ENCODE measurements around the gene VAV2.

The VAV2 gene

DNA sequence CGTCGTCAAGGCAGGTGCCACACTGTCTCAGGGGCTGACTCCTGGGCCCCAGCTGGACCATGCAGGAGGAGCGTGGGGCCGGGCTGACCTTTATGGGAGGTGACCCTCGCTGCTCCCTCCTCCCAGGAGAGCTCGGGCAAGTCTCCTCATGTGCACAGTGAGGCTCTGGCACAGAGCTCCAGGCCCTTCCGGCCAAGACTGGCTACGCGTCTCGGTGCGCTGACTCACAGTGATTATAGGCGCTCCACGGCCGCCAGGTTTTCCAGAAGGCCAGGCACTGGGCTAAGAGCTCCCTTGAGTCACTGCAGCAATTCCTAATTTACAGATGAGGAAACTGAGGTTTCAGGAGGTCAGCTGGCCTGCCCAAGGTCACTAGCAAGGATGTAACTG, 47.4 kb downstream of the VAV2 start:
- Histone ChIP-seq H2BK15ac (ENCODE audit: low read length) (no peak overlapping the region), H3K14ac (ENCODE audit: low read length) (peak overlapping the region; percentile 91), H3K79me1 (ENCODE audit: low read depth, low read length) (peaks cover 20% of the 10 kb centered on the region), H2BK120ac (ENCODE audit: low read depth, low read length) (no peak overlapping the region), H3K27me3 (ENCODE audit: control insufficient read depth in 3 of 3, insufficient read depth in 3 of 3, low read depth in 1 of 3, low read length in 3 of 3) (no peaks in the 10 kb centered on the region), H4K8ac (ENCODE audit: low read depth, low read length) (peak overlapping the region; percentile 52), H2AK5ac (ENCODE audit: low read depth, low read length) (peak overlapping the region; percentile 87), H3K23ac (ENCODE audit: low read depth, low read length, poor library complexity) (peak overlapping the region; percentile 53), H3K4ac (ENCODE audit: low read length) (no peak overlapping the region), H3K9ac (ENCODE audit: low read depth, low read length, poor library complexity) (peak overlapping the region; percentile 66), H2AFZ (ENCODE audit: low read length) (no peak overlapping the region), H3K18ac (ENCODE audit: low read length) (peak overlapping the region; percentile 81), H2BK5ac (ENCODE audit: low read length) (no peak overlapping the region), H3K27ac (replicated peaks; ENCODE audit: low read length) (peak overlapping the region; percentile 7), H3K4me1 (ENCODE audit: control insufficient read depth in 2 of 2, insufficient read depth in 1 of 2, low read depth in 1 of 2, low read length in 2 of 2) (peaks cover 23 to 54% of the 10 kb centered on the region in 2 donors), H2BK12ac (ENCODE audit: low read length) (peak overlapping the region; percentile 76), H3K36me3 (replicated peaks in 1 of 2; ENCODE audit: control insufficient read depth in 2 of 2, insufficient read depth in 2 of 2, low read length in 2 of 2) (peaks cover 3 to 35% of the 10 kb centered on the region in 2 donors), H4K91ac (ENCODE audit: low read depth, low read length, poor library complexity) (peak overlapping the region; percentile 76), H3K4me2 (ENCODE audit: insufficient read depth, low read length, poor library complexity, severe bottlenecking) (no peak overlapping the region), H3K4me3 (ENCODE audit: low read length in 2 of 2) (no peak overlapping the region), H3K9me3 (replicated peaks in 1 of 2; ENCODE audit: control insufficient read depth in 2 of 2, insufficient read depth in 1 of 2, low read depth in 1 of 2, low read length in 2 of 2) (no peaks in the 10 kb centered on the region)
- no peak for DNase-seq (ENCODE audit: low spot score)
- WGBS, 2 donors (ENCODE audit: extremely low coverage in 2 of 2, insufficient read length in 2 of 2, insufficient replicate concordance in 1 of 2) = no CpG with 5 or more reads among the region's 14 CpGs

DNA sequence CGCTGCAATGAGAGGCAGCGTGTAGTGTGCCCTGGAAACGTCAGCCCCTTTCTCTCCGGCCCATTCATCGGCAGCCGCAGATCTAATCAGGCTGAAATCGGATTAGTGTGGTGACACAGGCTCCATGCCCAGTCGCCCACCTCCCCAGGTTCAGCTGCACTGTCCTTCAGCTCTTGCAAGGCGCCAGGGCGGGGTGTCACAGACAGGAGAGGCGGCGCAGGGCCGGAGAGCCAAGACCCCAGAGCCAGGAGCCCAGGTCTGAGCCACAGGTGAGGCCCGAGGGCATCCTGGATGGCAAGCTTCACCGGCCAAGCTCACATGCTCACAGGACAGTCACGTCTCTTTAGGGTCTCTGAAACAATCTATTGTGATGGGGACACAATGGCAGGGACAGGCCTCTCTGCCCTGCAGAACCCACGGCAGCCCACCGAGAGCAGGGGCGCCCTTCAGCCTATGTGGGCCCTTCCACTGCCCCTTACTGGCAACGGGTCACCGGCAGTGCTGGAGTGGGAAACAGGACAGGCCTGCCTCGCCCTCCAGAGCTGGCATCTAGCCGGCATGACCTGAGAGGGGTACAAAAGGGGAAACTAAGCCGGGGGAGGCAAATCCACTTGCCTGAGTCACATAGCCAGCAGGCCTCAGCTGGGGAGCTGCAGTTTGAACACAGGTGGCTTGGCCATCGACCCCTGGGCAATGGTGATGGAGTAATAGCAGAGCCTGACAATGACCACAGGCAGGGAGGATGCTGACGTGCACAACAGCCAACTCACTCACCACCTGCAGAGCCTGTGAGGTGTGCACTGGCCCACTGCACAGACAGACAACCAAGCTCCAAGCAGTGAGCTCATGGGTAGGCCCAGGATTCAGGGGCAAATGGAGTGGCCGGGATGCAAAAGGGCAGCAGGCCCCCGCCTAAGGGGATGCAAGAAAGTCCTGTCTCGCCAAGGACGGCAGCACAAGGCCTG, 48.1 kb downstream of the VAV2 start:
- H3K23ac ChIP-seq (ENCODE audit: low read depth, low read length, poor library complexity) = peak overlapping the region; percentile 53
- no CpG with 5 or more reads among the region's 30 CpGs for WGBS, 2 donors (ENCODE audit: extremely low coverage in 2 of 2, insufficient read length in 2 of 2, insufficient replicate concordance in 1 of 2)
- H3K14ac ChIP-seq (ENCODE audit: low read length) = peak overlapping the region; percentile 91
- no peak overlapping the region for H3K4me3 ChIP-seq (ENCODE audit: low read length in 2 of 2)
- peak overlapping the region; percentile 76 for H4K91ac ChIP-seq (ENCODE audit: low read depth, low read length, poor library complexity)
- H3K79me1 ChIP-seq (ENCODE audit: low read depth, low read length) = peaks cover 20% of the 10 kb centered on the region
- H3K27me3 ChIP-seq (ENCODE audit: control insufficient read depth in 3 of 3, insufficient read depth in 3 of 3, low read depth in 1 of 3, low read length in 3 of 3) = no peaks in the 10 kb centered on the region
- H3K4ac ChIP-seq (ENCODE audit: low read length) = no peak overlapping the region
- peak overlapping the region; percentile 66 for H3K9ac ChIP-seq (ENCODE audit: low read depth, low read length, poor library complexity)
- peak overlapping the region; percentile 52 for H3K27ac ChIP-seq (replicated peaks; ENCODE audit: low read length)
- H2BK12ac ChIP-seq (ENCODE audit: low read length) = peak overlapping the region; percentile 76
- H3K18ac ChIP-seq (ENCODE audit: low read length) = peak overlapping the region; percentile 94
- peaks cover 3 to 42% of the 10 kb centered on the region in 2 donors for H3K36me3 ChIP-seq (replicated peaks in 1 of 2; ENCODE audit: control insufficient read depth in 2 of 2, insufficient read depth in 2 of 2, low read length in 2 of 2)
- H3K4me1 ChIP-seq (ENCODE audit: control insufficient read depth in 2 of 2, insufficient read depth in 1 of 2, low read depth in 1 of 2, low read length in 2 of 2) = peaks cover 28 to 60% of the 10 kb centered on the region in 2 donors
- H2AFZ ChIP-seq (ENCODE audit: low read length) = no peak overlapping the region
- DNase-seq (ENCODE audit: low spot score) = peak; percentile 56
- peak overlapping the region; percentile 0 for H2BK15ac ChIP-seq (ENCODE audit: low read length)
- H4K8ac ChIP-seq (ENCODE audit: low read depth, low read length) = peak overlapping the region; percentile 52
- no peaks in the 10 kb centered on the region for H3K9me3 ChIP-seq (replicated peaks in 1 of 2; ENCODE audit: control insufficient read depth in 2 of 2, insufficient read depth in 1 of 2, low read depth in 1 of 2, low read length in 2 of 2)
- peak overlapping the region; percentile 46 for H2BK5ac ChIP-seq (ENCODE audit: low read length)
- peak overlapping the region; percentile 87 for H2AK5ac ChIP-seq (ENCODE audit: low read depth, low read length)
- peak overlapping the region; percentile 72 for H2BK120ac ChIP-seq (ENCODE audit: low read depth, low read length)
- H3K4me2 ChIP-seq (ENCODE audit: insufficient read depth, low read length, poor library complexity, severe bottlenecking) = no peak overlapping the region

- Histone ChIP-seq H3K4me2 (ENCODE audit: insufficient read depth, low read length, poor library complexity, severe bottlenecking) (no peak overlapping the region), H4K8ac (ENCODE audit: low read depth, low read length) (no peak overlapping the region), H3K4me1 (ENCODE audit: control insufficient read depth in 2 of 2, insufficient read depth in 1 of 2, low read depth in 1 of 2, low read length in 2 of 2) (peaks cover 23 to 62% of the 10 kb centered on the region in 2 donors), H3K9me3 (replicated peaks in 1 of 2; ENCODE audit: control insufficient read depth in 2 of 2, insufficient read depth in 1 of 2, low read depth in 1 of 2, low read length in 2 of 2) (no peaks in the 10 kb centered on the region), H2BK12ac (ENCODE audit: low read length) (peak overlapping the region; percentile 92), H2BK5ac (ENCODE audit: low read length) (peak overlapping the region; percentile 46), H3K18ac (ENCODE audit: low read length) (peak overlapping the region; percentile 94), H3K14ac (ENCODE audit: low read length) (peak overlapping the region; percentile 95), H3K4me3 (ENCODE audit: low read length in 2 of 2) (no peak overlapping the region), H2BK15ac (ENCODE audit: low read length) (peak overlapping the region; percentile 76), H3K27me3 (ENCODE audit: control insufficient read depth in 3 of 3, insufficient read depth in 3 of 3, low read depth in 1 of 3, low read length in 3 of 3) (no peaks in the 10 kb centered on the region), H2AFZ (ENCODE audit: low read length) (no peak overlapping the region), H2AK5ac (ENCODE audit: low read depth, low read length) (peak overlapping the region; percentile 93), H2BK120ac (ENCODE audit: low read depth, low read length) (peak overlapping the region; percentile 72), H3K9ac (ENCODE audit: low read depth, low read length, poor library complexity) (peak overlapping the region; percentile 57), H3K36me3 (replicated peaks in 1 of 2; ENCODE audit: control insufficient read depth in 2 of 2, insufficient read depth in 2 of 2, low read length in 2 of 2) (peaks cover 3 to 45% of the 10 kb centered on the region in 2 donors), H4K91ac (ENCODE audit: low read depth, low read length, poor library complexity) (no peak overlapping the region), H3K4ac (ENCODE audit: low read length) (no peak overlapping the region), H3K79me1 (ENCODE audit: low read depth, low read length) (peaks cover 20% of the 10 kb centered on the region), H3K23ac (ENCODE audit: low read depth, low read length, poor library complexity) (peak overlapping the region; percentile 22), H3K27ac (replicated peaks; ENCODE audit: low read length) (peak overlapping the region; percentile 52)
- WGBS, 2 donors (ENCODE audit: extremely low coverage in 2 of 2, insufficient read length in 2 of 2, insufficient replicate concordance in 1 of 2) = no CpG with 5 or more reads among the region's 17 CpGs
- no peak for DNase-seq (ENCODE audit: low spot score)
These were observed 48.9 kb downstream of the VAV2 start for GRCh38 chr9:133943036-133943780.

All from neuronal stem cell (in vitro differentiated cells).